Fibroblast of lung (primary cell): ENCODE data around the gene SEC14L5. TPM values are rescaled to one million over a fixed set of nuclear protein-coding genes. Genes with fewer than 3 reads are reported as not detected.

Source experiments
- DNase-seq, 2 donors: peaks; one replicate each; pipeline versions ENCODE4 v3.0.0 to v3.0.0-alpha.2; 2010; ENCODE audit warnings: low read depth in 2 of 2
- H2AFZ ChIP-seq: 2 replicates; pipeline ENCODE4 v1.5.1; 2012; ENCODE audit warnings: low read length, control low read depth, inconsistent platforms
- H3K27ac ChIP-seq: 2 replicates; pipeline ENCODE4 v1.5.1; 2011; ENCODE audit warnings: low read length, control low read depth; ENCODE audit not compliant: insufficient read depth
- H3K27me3 ChIP-seq: 2 replicates; pipeline ENCODE4 v1.5.1; 2011; ENCODE audit warnings: mild to moderate bottlenecking, low read length; ENCODE audit not compliant: control insufficient read depth, insufficient read depth
- H3K36me3 ChIP-seq: 2 replicates; pipeline ENCODE4 v1.5.1; 2011; ENCODE audit warnings: low read length; ENCODE audit not compliant: control insufficient read depth, insufficient read depth
- H3K4me1 ChIP-seq: 2 replicates; pipeline ENCODE4 v1.5.1; 2011; ENCODE audit warnings: low read length; ENCODE audit not compliant: control insufficient read depth, insufficient read depth; ENCODE audit errors: extremely low read depth
- H3K4me2 ChIP-seq: 2 replicates; pipeline ENCODE4 v1.5.1; 2011; ENCODE audit warnings: low read length, control low read depth; ENCODE audit not compliant: insufficient read depth; ENCODE audit errors: extremely low read depth
- H3K4me3 ChIP-seq, 4 experiments: fragments of 200-600 bp in 1 of 4; sonication (generic) in 1 of 4; replicated peaks in 1 of 4; 2 replicates each; pipeline ENCODE4 v1.5.1; 2011 to 2016; ENCODE audit warnings: low read length in 4 of 4, low read depth in 3 of 4, mild to moderate bottlenecking in 3 of 4, control low read depth in 2 of 4, inconsistent platforms in 1 of 4, mixed read lengths in 1 of 4; ENCODE audit not compliant: insufficient read depth in 1 of 4; ENCODE audit errors: control extremely low read depth in 1 of 4
- H3K79me2 ChIP-seq: 2 replicates; pipeline ENCODE4 v1.5.1; 2012; ENCODE audit warnings: mild to moderate bottlenecking, low read length, inconsistent platforms; ENCODE audit not compliant: control insufficient read depth, insufficient read depth
- H3K9ac ChIP-seq: 2 replicates; pipeline ENCODE4 v1.5.1; 2011; ENCODE audit warnings: mild to moderate bottlenecking, low read length, control low read depth; ENCODE audit not compliant: insufficient read depth
- H3K9me3 ChIP-seq: 2 replicates; pipeline ENCODE4 v1.5.1; 2012; ENCODE audit warnings: low read depth, low read length; ENCODE audit not compliant: control insufficient read depth, insufficient read depth
- H4K20me1 ChIP-seq: 2 replicates; pipeline ENCODE4 v1.5.1; 2011; ENCODE audit warnings: low read length; ENCODE audit not compliant: control insufficient read depth, insufficient read depth; ENCODE audit errors: extremely low read depth
- EZH2 ChIP-seq: IDR thresholded peaks from 2 replicates; pipeline ENCODE4 v1.5.1; 2012; ENCODE audit warnings: low read length, control low read depth, mild to moderate bottlenecking; ENCODE audit errors: missing control alignments
- polyA plus RNA-seq, 2 donors: library from polyadenylated mRNA; depleted of rRNA in 1 of 2; stranded (reverse) in 1 of 2; unstranded in 1 of 2; fragments of >200 nt; gene quantifications; 2 replicates each; pipeline ENCODE4 v1.2.1, GENCODE V29; 2011 to 2012; ENCODE audit warnings: missing spikeins in 1 of 2
- total RNA-seq: library from RNA; depleted of rRNA; stranded (reverse); fragments of >200 nt; gene quantifications from 2 replicates; pipeline ENCODE4 v1.2.1, GENCODE V29; 2014
- TF ChIP-seq, protein P1 (sequence below), 2 donors: IDR thresholded peaks in 1 of 2; conservative IDR thresholded peaks in 1 of 2; 1 replicate in 1 of 2; 2 replicates in 1 of 2; pipeline ENCODE4 v1.5.1; 2011 to 2012; ENCODE audit warnings: low read length in 2 of 2, control low read depth in 1 of 2, inconsistent platforms in 1 of 2, low read depth in 1 of 2, mild to moderate bottlenecking in 1 of 2

The SEC14L5 gene
- total and polyA plus RNA-seq, 2 donors (not counting 1 experiment from before 2014, with no cell fraction given), result 0.05 to 0.99 TPM

- no peaks in the 10 kb centered on the region for H3K9me3 ChIP-seq
- no peak overlapping the region for H3K4me3 ChIP-seq
- H4K20me1 ChIP-seq, result no peaks in the 10 kb centered on the region
- H3K27me3 ChIP-seq, result peaks cover 10% of the 10 kb centered on the region
- DNase-seq, result no peak
- no peaks in the 10 kb centered on the region for H3K79me2 ChIP-seq
- no peak overlapping the region for H3K27ac ChIP-seq
- peaks cover 32% of the 10 kb centered on the region for H3K4me1 ChIP-seq
- TF ChIP-seq EZH2, result no peak
- TF ChIP-seq, protein P1, sequence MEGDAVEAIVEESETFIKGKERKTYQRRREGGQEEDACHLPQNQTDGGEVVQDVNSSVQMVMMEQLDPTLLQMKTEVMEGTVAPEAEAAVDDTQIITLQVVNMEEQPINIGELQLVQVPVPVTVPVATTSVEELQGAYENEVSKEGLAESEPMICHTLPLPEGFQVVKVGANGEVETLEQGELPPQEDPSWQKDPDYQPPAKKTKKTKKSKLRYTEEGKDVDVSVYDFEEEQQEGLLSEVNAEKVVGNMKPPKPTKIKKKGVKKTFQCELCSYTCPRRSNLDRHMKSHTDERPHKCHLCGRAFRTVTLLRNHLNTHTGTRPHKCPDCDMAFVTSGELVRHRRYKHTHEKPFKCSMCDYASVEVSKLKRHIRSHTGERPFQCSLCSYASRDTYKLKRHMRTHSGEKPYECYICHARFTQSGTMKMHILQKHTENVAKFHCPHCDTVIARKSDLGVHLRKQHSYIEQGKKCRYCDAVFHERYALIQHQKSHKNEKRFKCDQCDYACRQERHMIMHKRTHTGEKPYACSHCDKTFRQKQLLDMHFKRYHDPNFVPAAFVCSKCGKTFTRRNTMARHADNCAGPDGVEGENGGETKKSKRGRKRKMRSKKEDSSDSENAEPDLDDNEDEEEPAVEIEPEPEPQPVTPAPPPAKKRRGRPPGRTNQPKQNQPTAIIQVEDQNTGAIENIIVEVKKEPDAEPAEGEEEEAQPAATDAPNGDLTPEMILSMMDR (conservative IDR thresholded peaks at IDR 0.05 in 1 of 2, IDR thresholded peaks at IDR 0.05 in 1 of 2; ENCODE audit: low read depth in 1 of 2, low read length in 2 of 2), result no peak
- no peaks in the 10 kb centered on the region for H3K36me3 ChIP-seq
- no peak overlapping the region for H2AFZ ChIP-seq
- no peak overlapping the region for H3K4me2 ChIP-seq
- H3K9ac ChIP-seq, result no peak overlapping the region
Measured at GRCh38 chr16:4940719-4941118, 17.4 kb upstream of the SEC14L5 start.

- peak overlapping the region in 1 of 4 experiments; percentile 28 for H3K4me3 ChIP-seq
- no peak overlapping the region for H2AFZ ChIP-seq
- H3K9ac ChIP-seq, result no peak overlapping the region
- peaks cover 31% of the 10 kb centered on the region for H3K4me1 ChIP-seq
- TF ChIP-seq, protein P1 (conservative IDR thresholded peaks at IDR 0.05 in 1 of 2, IDR thresholded peaks at IDR 0.05 in 1 of 2; ENCODE audit: low read depth in 1 of 2, low read length in 2 of 2), result no peak
- no peak for TF ChIP-seq EZH2
- no peak for DNase-seq
- H3K79me2 ChIP-seq, result no peaks in the 10 kb centered on the region
- H3K9me3 ChIP-seq, result no peaks in the 10 kb centered on the region
- H4K20me1 ChIP-seq, result no peaks in the 10 kb centered on the region
- peak overlapping the region; percentile 81 for H3K4me2 ChIP-seq
- peaks cover 3% of the 10 kb centered on the region for H3K27me3 ChIP-seq
- H3K27ac ChIP-seq, result peak overlapping the region; percentile 95
- H3K36me3 ChIP-seq, result no peaks in the 10 kb centered on the region
Measured at GRCh38 chr16:4942481-4942880, 15.6 kb upstream of the SEC14L5 start.

GRCh38 chr16:4944333-4945281, 13.5 kb upstream of the SEC14L5 start:
- Histone ChIP-seq H3K9ac (no peak overlapping the region), H3K4me3 (peak overlapping the region in 1 of 4 experiments; percentile 6)

More at GRCh38 chr16:4944333-4945281, 13.5 kb upstream of the SEC14L5 start:
- TF ChIP-seq, protein P1 (conservative IDR thresholded peaks at IDR 0.05 in 1 of 2, IDR thresholded peaks at IDR 0.05 in 1 of 2; ENCODE audit: low read depth in 1 of 2, low read length in 2 of 2), result no peak
- TF ChIP-seq EZH2, result no peak
- no peaks in the 10 kb centered on the region for H3K27me3 ChIP-seq
- H3K27ac ChIP-seq, result peak overlapping the region; percentile 95
- H4K20me1 ChIP-seq, result no peaks in the 10 kb centered on the region
- no peaks in the 10 kb centered on the region for H3K79me2 ChIP-seq
- H3K4me2 ChIP-seq, result peak overlapping the region; percentile 72
- no peaks in the 10 kb centered on the region for H3K9me3 ChIP-seq
- H2AFZ ChIP-seq, result no peak overlapping the region
- peaks cover 31% of the 10 kb centered on the region for H3K4me1 ChIP-seq
- H3K36me3 ChIP-seq, result no peaks in the 10 kb centered on the region
- peak; percentile 97 to 99 for DNase-seq
